Measurements from ENCODE around the gene PTPRU. TPM values are rescaled to one million over a fixed set of nuclear protein-coding genes. Genes with fewer than 3 reads are reported as not detected.
A peak's percentile ranks its signal among the peaks of the same experiment; 100 is the strongest.

Gene PTPRU
- polyA plus RNA-seq, 1 of the 3 experiments (the other 2 are of a cell fraction), result 3.5 TPM

DNA sequence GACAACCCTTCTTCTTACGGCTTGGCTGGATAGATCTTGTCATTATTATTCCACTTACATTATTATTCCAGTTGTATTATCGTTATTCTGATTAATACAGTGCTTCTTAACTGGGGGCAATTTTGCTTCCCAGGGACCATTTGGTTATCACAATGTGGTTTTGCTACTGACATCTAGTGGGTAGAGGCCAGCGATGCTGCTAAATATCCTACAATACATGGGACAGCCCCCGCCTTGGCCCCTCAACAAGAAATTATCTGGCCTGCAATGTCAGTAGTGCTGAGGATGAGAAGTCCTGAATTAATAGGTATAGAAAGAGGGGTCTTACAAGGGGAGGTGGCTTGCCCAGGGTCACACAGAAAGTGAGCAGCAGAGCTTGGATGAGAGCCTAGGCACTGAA lies 105.6 kb downstream of the PTPRU start:
- WGBS (ENCODE audit: low lambda C conversion rate), result 46% methylated on average over 4 of the region's 4 CpGs
- H2AFZ ChIP-seq (ENCODE audit: low read depth), result no peak overlapping the region
- no peak for TF ChIP-seq ELF1 (IDR thresholded peaks at IDR 0.05)
- TF ChIP-seq RAD21 (IDR thresholded peaks at IDR 0.05; ENCODE audit: low read length), result peak; percentile 27
- no peak for TF ChIP-seq SIN3A (IDR thresholded peaks at IDR 0.05; ENCODE audit: borderline replicate concordance, low read depth, low read length)
- TF ChIP-seq MEF2A (IDR thresholded peaks at IDR 0.05; ENCODE audit: borderline replicate concordance, low read depth), result no peak
- TF ChIP-seq NFIC (IDR thresholded peaks at IDR 0.05; ENCODE audit: borderline replicate concordance), result no peak
- TF ChIP-seq TAF1 (IDR thresholded peaks at IDR 0.05; ENCODE audit: borderline replicate concordance, low read depth, low read length), result no peak
- TF ChIP-seq SMC3 (IDR thresholded peaks at IDR 0.05; ENCODE audit: low read depth, low read length), result peak; percentile 8; the same call in 1 of the 2 replicates
- no peak for TF ChIP-seq MXI1 (IDR thresholded peaks at IDR 0.05; ENCODE audit: low read depth, low read length)
- TF ChIP-seq GATA2 (CRISPR knock-in tag; IDR thresholded peaks at IDR 0.05), result no peak
- TF ChIP-seq, protein P1, sequence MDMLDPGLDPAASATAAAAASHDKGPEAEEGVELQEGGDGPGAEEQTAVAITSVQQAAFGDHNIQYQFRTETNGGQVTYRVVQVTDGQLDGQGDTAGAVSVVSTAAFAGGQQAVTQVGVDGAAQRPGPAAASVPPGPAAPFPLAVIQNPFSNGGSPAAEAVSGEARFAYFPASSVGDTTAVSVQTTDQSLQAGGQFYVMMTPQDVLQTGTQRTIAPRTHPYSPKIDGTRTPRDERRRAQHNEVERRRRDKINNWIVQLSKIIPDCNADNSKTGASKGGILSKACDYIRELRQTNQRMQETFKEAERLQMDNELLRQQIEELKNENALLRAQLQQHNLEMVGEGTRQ (IDR thresholded peaks at IDR 0.05; ENCODE audit: borderline replicate concordance, low read depth, low read length), result no peak
- no peak for TF ChIP-seq EP300 (IDR thresholded peaks at IDR 0.05; ENCODE audit: borderline replicate concordance in 1 of 2, low read depth in 1 of 2, low read length in 1 of 2)
- TF ChIP-seq, protein P2, sequence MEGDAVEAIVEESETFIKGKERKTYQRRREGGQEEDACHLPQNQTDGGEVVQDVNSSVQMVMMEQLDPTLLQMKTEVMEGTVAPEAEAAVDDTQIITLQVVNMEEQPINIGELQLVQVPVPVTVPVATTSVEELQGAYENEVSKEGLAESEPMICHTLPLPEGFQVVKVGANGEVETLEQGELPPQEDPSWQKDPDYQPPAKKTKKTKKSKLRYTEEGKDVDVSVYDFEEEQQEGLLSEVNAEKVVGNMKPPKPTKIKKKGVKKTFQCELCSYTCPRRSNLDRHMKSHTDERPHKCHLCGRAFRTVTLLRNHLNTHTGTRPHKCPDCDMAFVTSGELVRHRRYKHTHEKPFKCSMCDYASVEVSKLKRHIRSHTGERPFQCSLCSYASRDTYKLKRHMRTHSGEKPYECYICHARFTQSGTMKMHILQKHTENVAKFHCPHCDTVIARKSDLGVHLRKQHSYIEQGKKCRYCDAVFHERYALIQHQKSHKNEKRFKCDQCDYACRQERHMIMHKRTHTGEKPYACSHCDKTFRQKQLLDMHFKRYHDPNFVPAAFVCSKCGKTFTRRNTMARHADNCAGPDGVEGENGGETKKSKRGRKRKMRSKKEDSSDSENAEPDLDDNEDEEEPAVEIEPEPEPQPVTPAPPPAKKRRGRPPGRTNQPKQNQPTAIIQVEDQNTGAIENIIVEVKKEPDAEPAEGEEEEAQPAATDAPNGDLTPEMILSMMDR (IDR thresholded peaks at IDR 0.05), result peak; percentile 28
- TF ChIP-seq RXRA (IDR thresholded peaks at IDR 0.05; ENCODE audit: borderline replicate concordance, low read depth), result no peak
- no peaks in the 10 kb centered on the region for H3K79me2 ChIP-seq (ENCODE audit: insufficient read depth)
- H4K20me1 ChIP-seq (ENCODE audit: insufficient read depth), result no peaks in the 10 kb centered on the region
- no peak overlapping the region for H3K27ac ChIP-seq (ENCODE audit: low read depth in 2 of 2, low read length in 1 of 2)
- H3F3A ChIP-seq (replicated peaks; ENCODE audit: insufficient read depth), result no peaks in the 10 kb centered on the region
- H3K9me2 ChIP-seq, result no peaks in the 10 kb centered on the region
- DNase-seq, result no peak
- POLR2A ChIA-PET, result no interaction called here
- no peaks in the 10 kb centered on the region for H3K36me3 ChIP-seq (replicated peaks in 1 of 2; ENCODE audit: control insufficient read depth in 1 of 2, insufficient read depth in 2 of 2, low read length in 1 of 2)
- CTCF ChIA-PET, result interaction anchor here (1.1 to 2.3 kb wide), 7 partner anchors 10 to 299 kb away, joined by 3 to 9 read pairs (median 4); no protein-coding TSS in a partner anchor
- H3K4me1 ChIP-seq (ENCODE audit: control insufficient read depth in 1 of 2, insufficient read depth in 2 of 2, low read depth in 1 of 2, low read length in 1 of 2), result peaks cover 0 to 6% of the 10 kb centered on the region in 2 experiments; a peak in 1 of 4 replicates
- no peak overlapping the region for H3K4me2 ChIP-seq
- H3K9me3 ChIP-seq, result no peaks in the 10 kb centered on the region
- no peak overlapping the region for H3K9ac ChIP-seq
- H3K4me3 ChIP-seq (ENCODE audit: low read depth in 2 of 2, low read length in 1 of 2), result no peak overlapping the region
- peaks cover 13% of the 10 kb centered on the region; the same call in 1 of the 2 replicates for H3K27me3 ChIP-seq (ENCODE audit: insufficient read depth)

DNA sequence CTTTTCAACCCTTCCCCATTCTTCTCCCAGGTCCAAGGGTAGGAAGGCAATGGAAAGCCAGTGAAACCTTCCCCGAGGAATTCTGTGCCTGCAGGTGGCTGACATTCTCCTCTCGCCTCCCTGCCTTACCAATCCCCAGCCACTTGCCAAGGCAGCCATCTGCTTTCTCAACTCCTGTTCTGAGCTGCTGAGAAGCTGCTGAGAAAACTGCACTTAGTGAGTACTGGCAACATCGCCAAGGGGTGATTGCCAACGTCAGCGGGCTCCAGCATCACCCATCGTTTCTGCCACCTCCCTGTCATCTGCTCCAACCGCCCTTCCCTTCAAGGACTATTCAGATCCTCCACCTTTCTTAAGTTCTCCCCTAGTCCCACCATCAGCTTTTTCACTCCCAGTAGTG lies 106.0 kb downstream of the PTPRU start:
- H3K9ac ChIP-seq, result no peak overlapping the region
- no peaks in the 10 kb centered on the region for H3K36me3 ChIP-seq (replicated peaks in 1 of 2; ENCODE audit: control insufficient read depth in 1 of 2, insufficient read depth in 2 of 2, low read length in 1 of 2)
- no peaks in the 10 kb centered on the region for H3K9me3 ChIP-seq
- H3K27ac ChIP-seq (ENCODE audit: low read depth in 2 of 2, low read length in 1 of 2), result no peak overlapping the region
- H3K4me3 ChIP-seq (ENCODE audit: low read depth in 2 of 2, low read length in 1 of 2), result no peak overlapping the region
- H4K20me1 ChIP-seq (ENCODE audit: insufficient read depth), result no peaks in the 10 kb centered on the region
- H3K4me1 ChIP-seq (ENCODE audit: control insufficient read depth in 1 of 2, insufficient read depth in 2 of 2, low read depth in 1 of 2, low read length in 1 of 2), result peaks cover 0 to 6% of the 10 kb centered on the region in 2 experiments; a peak in 1 of 4 replicates
- no peaks in the 10 kb centered on the region for H3K79me2 ChIP-seq (ENCODE audit: insufficient read depth)
- WGBS (ENCODE audit: low lambda C conversion rate), result 39% methylated on average over 6 of the region's 7 CpGs
- DNase-seq, result no peak
- no peaks in the 10 kb centered on the region for H3K9me2 ChIP-seq
- TF ChIP-seq MEF2A (IDR thresholded peaks at IDR 0.05; ENCODE audit: borderline replicate concordance, low read depth), result no peak
- TF ChIP-seq, protein P3, sequence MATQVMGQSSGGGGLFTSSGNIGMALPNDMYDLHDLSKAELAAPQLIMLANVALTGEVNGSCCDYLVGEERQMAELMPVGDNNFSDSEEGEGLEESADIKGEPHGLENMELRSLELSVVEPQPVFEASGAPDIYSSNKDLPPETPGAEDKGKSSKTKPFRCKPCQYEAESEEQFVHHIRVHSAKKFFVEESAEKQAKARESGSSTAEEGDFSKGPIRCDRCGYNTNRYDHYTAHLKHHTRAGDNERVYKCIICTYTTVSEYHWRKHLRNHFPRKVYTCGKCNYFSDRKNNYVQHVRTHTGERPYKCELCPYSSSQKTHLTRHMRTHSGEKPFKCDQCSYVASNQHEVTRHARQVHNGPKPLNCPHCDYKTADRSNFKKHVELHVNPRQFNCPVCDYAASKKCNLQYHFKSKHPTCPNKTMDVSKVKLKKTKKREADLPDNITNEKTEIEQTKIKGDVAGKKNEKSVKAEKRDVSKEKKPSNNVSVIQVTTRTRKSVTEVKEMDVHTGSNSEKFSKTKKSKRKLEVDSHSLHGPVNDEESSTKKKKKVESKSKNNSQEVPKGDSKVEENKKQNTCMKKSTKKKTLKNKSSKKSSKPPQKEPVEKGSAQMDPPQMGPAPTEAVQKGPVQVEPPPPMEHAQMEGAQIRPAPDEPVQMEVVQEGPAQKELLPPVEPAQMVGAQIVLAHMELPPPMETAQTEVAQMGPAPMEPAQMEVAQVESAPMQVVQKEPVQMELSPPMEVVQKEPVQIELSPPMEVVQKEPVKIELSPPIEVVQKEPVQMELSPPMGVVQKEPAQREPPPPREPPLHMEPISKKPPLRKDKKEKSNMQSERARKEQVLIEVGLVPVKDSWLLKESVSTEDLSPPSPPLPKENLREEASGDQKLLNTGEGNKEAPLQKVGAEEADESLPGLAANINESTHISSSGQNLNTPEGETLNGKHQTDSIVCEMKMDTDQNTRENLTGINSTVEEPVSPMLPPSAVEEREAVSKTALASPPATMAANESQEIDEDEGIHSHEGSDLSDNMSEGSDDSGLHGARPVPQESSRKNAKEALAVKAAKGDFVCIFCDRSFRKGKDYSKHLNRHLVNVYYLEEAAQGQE (IDR thresholded peaks at IDR 0.05; ENCODE audit: low read depth, low read length), result no peak
- TF ChIP-seq RXRA (IDR thresholded peaks at IDR 0.05; ENCODE audit: borderline replicate concordance, low read depth), result no peak
- TF ChIP-seq FOSL2 (IDR thresholded peaks at IDR 0.05; ENCODE audit: borderline replicate concordance, low read depth), result no peak
- H2AFZ ChIP-seq (ENCODE audit: low read depth), result no peak overlapping the region
- CTCF ChIA-PET, result interaction anchor here (1.2 to 2.3 kb wide), 3 partner anchors 9 to 298 kb away, joined by 3 to 9 read pairs (median 8); no protein-coding TSS in a partner anchor
- no peak overlapping the region for H3K4me2 ChIP-seq
- H3F3A ChIP-seq (replicated peaks; ENCODE audit: insufficient read depth), result no peaks in the 10 kb centered on the region
- POLR2A ChIA-PET, result no interaction called here
- H3K27me3 ChIP-seq (ENCODE audit: insufficient read depth), result peaks cover 13% of the 10 kb centered on the region; the same call in 1 of the 2 replicates

Measured in SK-N-SH (cell line).